ENCODE results near the gene ZDHHC6. TPM values are rescaled to one million over a fixed set of nuclear protein-coding genes. Genes with fewer than 3 reads are reported as not detected.

The ZDHHC6 gene
- total RNA-seq, 6 donors from 2014 or later = 18.6 to 57.6 (median 32.2) TPM

GRCh38 chr10:112385201-112385600, 61.5 kb downstream of the ZDHHC6 start:
- H3K27me3 ChIP-seq = no peaks in the 10 kb centered on the region
- TF ChIP-seq EP300 (IDR thresholded peaks at IDR 0.05) = no peak
- TF ChIP-seq POLR2AphosphoS5 (IDR thresholded peaks at IDR 0.05) = no peak
- no peak for TF ChIP-seq POLR2A (IDR thresholded peaks at IDR 0.05)
- no peak for TF ChIP-seq CTCF (IDR thresholded peaks at IDR 0.05)
- H3K4me3 ChIP-seq = no peak overlapping the region
- 76 to 86% methylated on average over 4 of the region's 4 CpGs for WGBS, 2 donors
- no peak overlapping the region for H3K27ac ChIP-seq
- H3K36me3 ChIP-seq = peaks cover 0 to 5% (median 2%) of the 10 kb centered on the region in 4 donors
- peaks cover 11 to 32% (median 19%) of the 10 kb centered on the region in 4 donors for H3K4me1 ChIP-seq
- ATAC-seq (ENCODE audit: low FRiP score in 2 of 2) (no peak), DNase-seq (no peak)
- no peaks in the 10 kb centered on the region for H3K9me3 ChIP-seq

GRCh38 chr10:112384141-112384540, 62.6 kb downstream of the ZDHHC6 start:
- no peak overlapping the region for H3K4me3 ChIP-seq
- no peaks in the 10 kb centered on the region for H3K27me3 ChIP-seq
- peaks cover 4 to 28% (median 14%) of the 10 kb centered on the region in 4 donors for H3K4me1 ChIP-seq

DNA sequence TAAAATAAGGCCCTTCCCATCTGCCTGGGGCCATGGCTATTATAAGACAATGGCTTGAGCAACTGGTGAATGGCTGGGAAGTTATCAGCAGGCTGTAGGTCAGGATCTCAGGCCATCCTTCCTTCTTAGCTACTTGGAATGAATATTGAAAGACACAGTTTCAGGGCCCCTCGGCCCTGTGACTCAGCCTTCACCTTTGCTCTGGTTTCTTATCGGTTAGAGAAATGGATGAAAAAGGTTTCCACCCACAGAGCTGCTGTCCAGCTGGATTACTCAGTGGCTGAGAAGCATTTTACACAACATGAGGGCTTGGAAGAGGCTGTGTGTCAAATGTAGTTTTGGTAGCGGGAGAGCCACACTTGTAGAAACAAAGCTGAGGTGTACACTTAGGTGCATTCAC, 63.4 kb downstream of the ZDHHC6 start:
- TF ChIP-seq EP300 (IDR thresholded peaks at IDR 0.05) = no peak
- TF ChIP-seq CTCF (IDR thresholded peaks at IDR 0.05) = no peak
- peak in 1 of 2 donors; percentile 18 for TF ChIP-seq POLR2AphosphoS5 (IDR thresholded peaks at IDR 0.05)
- H3K36me3 ChIP-seq = peaks cover 0 to 6% (median 2%) of the 10 kb centered on the region in 4 donors
- H3K4me3 ChIP-seq = no peak overlapping the region
- no peaks in the 10 kb centered on the region for H3K27me3 ChIP-seq
- DNase-seq (peak in 1 of 2 donors; percentile 58), ATAC-seq (ENCODE audit: low FRiP score in 2 of 2) (peak in 1 of 2 donors; percentile 61)
- 39 to 44% methylated on average over 3 of the region's 3 CpGs for WGBS, 2 donors
- H3K27ac ChIP-seq = peak overlapping the region in 2 of 4 donors; percentile 4 to 9
- no peaks in the 10 kb centered on the region for H3K9me3 ChIP-seq
- H3K4me1 ChIP-seq = peaks cover 0 to 26% (median 12%) of the 10 kb centered on the region in 4 donors

More at GRCh38 chr10:112384141-112384540, 62.6 kb downstream of the ZDHHC6 start:
- TF ChIP-seq POLR2A (IDR thresholded peaks at IDR 0.05) = no peak
- TF ChIP-seq EP300 (IDR thresholded peaks at IDR 0.05) = no peak
- TF ChIP-seq CTCF (IDR thresholded peaks at IDR 0.05) = no peak
- no peak for TF ChIP-seq POLR2AphosphoS5 (IDR thresholded peaks at IDR 0.05)
- no peaks in the 10 kb centered on the region for H3K9me3 ChIP-seq
- peak overlapping the region in 1 of 4 donors; percentile 9 for H3K27ac ChIP-seq
- no peak for DNase-seq
- ATAC-seq (ENCODE audit: low FRiP score in 2 of 2) = no peak
- H3K36me3 ChIP-seq = peaks cover 0 to 6% (median 2%) of the 10 kb centered on the region in 4 donors
- WGBS, 2 donors = 80 to 94% methylated on average over 2 of the region's 2 CpGs

DNA sequence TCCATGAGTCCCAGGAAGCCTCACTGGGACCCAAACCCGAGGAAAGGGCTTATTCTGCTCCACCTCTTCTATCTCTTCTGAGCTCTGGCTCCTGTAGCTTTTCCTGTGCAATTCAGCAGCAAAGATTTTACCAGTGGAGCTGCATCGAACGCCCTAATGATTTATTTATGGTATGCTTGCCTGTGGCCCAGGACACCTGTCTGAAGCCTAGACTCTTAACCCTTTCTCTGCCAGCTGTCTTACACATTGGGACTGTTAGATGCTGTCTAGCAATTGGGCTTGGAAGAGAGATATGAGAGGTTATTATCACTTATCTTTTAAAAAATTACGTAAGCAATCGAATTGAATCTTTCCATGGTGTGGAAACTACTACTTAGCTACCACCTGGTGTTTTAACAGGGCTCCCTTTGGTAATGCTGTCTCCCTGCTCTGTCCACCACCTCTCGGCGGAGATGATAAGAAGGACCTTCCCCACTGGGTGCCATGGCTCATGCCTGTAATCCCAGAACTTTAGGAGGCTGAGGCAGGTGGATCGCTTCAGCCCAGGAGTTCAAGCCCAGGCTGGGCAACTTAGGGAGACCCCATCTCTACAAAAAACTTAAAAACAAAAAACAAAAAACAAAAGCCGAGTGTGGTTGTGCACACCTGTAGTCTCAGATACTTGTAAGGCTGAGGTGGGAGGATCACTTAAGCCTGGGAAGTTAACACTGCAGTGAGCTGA, 64.0 kb downstream of the ZDHHC6 start:
- 70 to 80% methylated on average over 9 of the region's 9 CpGs for WGBS, 2 donors
- Histone ChIP-seq H3K36me3 (peaks cover 0 to 6% (median 2%) of the 10 kb centered on the region in 4 donors), H3K9me3 (no peaks in the 10 kb centered on the region), H3K27me3 (no peaks in the 10 kb centered on the region), H3K4me3 (no peak overlapping the region), H3K27ac (peak overlapping the region in 2 of 4 donors; percentile 4 to 9), H3K4me1 (peaks cover 3 to 33% (median 15%) of the 10 kb centered on the region in 4 donors)
- ATAC-seq (ENCODE audit: low FRiP score in 2 of 2) (no peak), DNase-seq (no peak)
- no peak for TF ChIP-seq EP300 (IDR thresholded peaks at IDR 0.05)
- TF ChIP-seq POLR2AphosphoS5 (IDR thresholded peaks at IDR 0.05) = no peak
- no peak for TF ChIP-seq CTCF (IDR thresholded peaks at IDR 0.05)
- TF ChIP-seq POLR2A (IDR thresholded peaks at IDR 0.05) = no peak

Other genes starting within 250 kb of the ZDHHC6 start
- not detected for gene TECTB, start 163.5 kb downstream of the ZDHHC6 start, total RNA-seq
- 10 to 100 TPM; 33.2 to 73.0 (median 62.0) TPM for gene ACSL5, start 72.8 kb downstream of the ZDHHC6 start, total RNA-seq
- gene VTI1A, start 301 bp upstream of the ZDHHC6 start, total RNA-seq = 100 to 1,000 TPM in 1 of 6 donors, 10 to 100 TPM in 5; 29.5 to 247 (median 43.0) TPM